ENCODE data around the gene PERM1. TPM values are rescaled to one million over a fixed set of nuclear protein-coding genes. Genes with fewer than 3 reads are reported as not detected.
A peak's percentile ranks its signal among the peaks of the same experiment; 100 is the strongest.

PERM1 gene
- polyA plus RNA-seq, 1 donor (not counting 4 experiments of a cell fraction or from before 2014, with no cell fraction given): not detected

DNA sequence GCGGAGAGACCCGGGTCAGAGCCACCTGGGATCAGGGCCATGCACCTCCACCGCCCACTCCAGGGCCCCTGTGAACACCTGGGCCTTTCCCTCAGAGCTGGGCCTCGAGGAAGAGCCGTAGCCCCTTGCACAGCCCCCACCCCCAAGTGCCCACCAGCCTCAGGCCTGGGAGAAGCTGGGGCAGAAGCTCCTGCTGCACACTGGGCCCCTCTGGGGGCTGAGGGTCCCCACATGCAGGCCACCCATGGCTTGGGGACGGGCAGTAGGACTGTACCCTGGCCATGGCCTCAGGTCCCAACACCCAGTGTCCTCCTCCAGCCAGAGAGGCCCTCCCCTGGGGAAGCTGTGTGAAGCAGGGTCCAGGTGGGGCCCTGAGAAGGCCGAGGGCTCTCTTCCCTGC, 29.3 kb downstream of the PERM1 start:
- peaks cover 3% of the 10 kb centered on the region for H3K4me1 ChIP-seq (ENCODE audit: control insufficient read depth, extremely low read depth, insufficient read depth, low read length)
- H3K27me3 ChIP-seq (ENCODE audit: control insufficient read depth, extremely low read depth, insufficient read depth, low read length): no peaks in the 10 kb centered on the region
- peaks cover 9% of the 10 kb centered on the region for H4K20me1 ChIP-seq (ENCODE audit: control insufficient read depth, extremely low read depth, insufficient read depth, low read length)
- H3K9me3 ChIP-seq (ENCODE audit: control insufficient read depth, low read depth, low read length): no peaks in the 10 kb centered on the region
- H2AFZ ChIP-seq (ENCODE audit: control insufficient read depth, low read length): no peak overlapping the region
- no peak overlapping the region for H3K4me2 ChIP-seq (ENCODE audit: control insufficient read depth, extremely low read depth, insufficient read depth, low read depth, low read length)
- TF ChIP-seq EZH2 (IDR thresholded peaks at IDR 0.05; ENCODE audit: low read length): no peak
- H3K79me2 ChIP-seq (ENCODE audit: control insufficient read depth, insufficient read depth, low read length): peaks cover 17% of the 10 kb centered on the region
- FAIRE-seq: no peak
- no peak overlapping the region for H3K9ac ChIP-seq (ENCODE audit: control insufficient read depth, extremely low read depth, insufficient read depth, low read length)
- dilution Hi-C loops (cut with MboI; ENCODE audit: extremely low pct_ligation_motif_present, low sequenced_read_pairs): no loop called here
- H3K9me1 ChIP-seq (ENCODE audit: control insufficient read depth, extremely low read depth, insufficient read depth, low read length): no peaks in the 10 kb centered on the region
- peaks cover 71 to 78% of the 10 kb centered on the region in 2 experiments for H3K36me3 ChIP-seq (ENCODE audit: control insufficient read depth in 2 of 2, extremely low read depth in 1 of 2, insufficient read depth in 2 of 2, low read length in 2 of 2)
- no peak for DNase-seq (ENCODE audit: low read depth, low spot score)
- no peak overlapping the region for H3K27ac ChIP-seq (ENCODE audit: control insufficient read depth, insufficient read depth, low read length)
- no peak overlapping the region for H3K4me3 ChIP-seq (ENCODE audit: control insufficient read depth in 2 of 3, extremely low read depth in 1 of 3, insufficient read depth in 2 of 3, low read depth in 1 of 3, low read length in 3 of 3)

DNA sequence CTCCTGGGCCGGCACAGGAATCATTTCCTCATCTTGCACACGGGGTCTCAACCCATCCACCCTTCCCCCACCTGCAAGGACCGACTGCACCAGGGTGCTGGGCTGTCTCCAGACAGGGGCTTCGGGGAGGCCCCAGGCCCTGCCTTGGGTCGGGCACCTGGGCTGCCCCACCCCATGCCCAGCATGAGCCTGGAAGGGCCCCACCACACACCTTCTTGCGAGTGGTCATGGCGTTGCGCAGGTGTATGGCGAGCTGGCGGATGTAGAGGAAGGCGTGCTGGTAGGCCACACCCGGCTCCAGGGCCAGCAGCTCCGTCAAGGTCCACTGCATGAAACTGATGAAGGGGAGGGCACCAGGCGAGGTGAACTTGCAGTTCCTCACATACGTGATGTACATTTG, 29.7 kb downstream of the PERM1 start:
- Histone ChIP-seq H3K4me1 (ENCODE audit: control insufficient read depth, extremely low read depth, insufficient read depth, low read length) (no peaks in the 10 kb centered on the region), H2AFZ (ENCODE audit: control insufficient read depth, low read length) (no peak overlapping the region), H3K79me2 (ENCODE audit: control insufficient read depth, insufficient read depth, low read length) (peaks cover 13% of the 10 kb centered on the region), H3K27me3 (ENCODE audit: control insufficient read depth, extremely low read depth, insufficient read depth, low read length) (no peaks in the 10 kb centered on the region), H4K20me1 (ENCODE audit: control insufficient read depth, extremely low read depth, insufficient read depth, low read length) (peaks cover 5% of the 10 kb centered on the region), H3K36me3 (ENCODE audit: control insufficient read depth in 2 of 2, extremely low read depth in 1 of 2, insufficient read depth in 2 of 2, low read length in 2 of 2) (peaks cover 74 to 76% of the 10 kb centered on the region in 2 experiments), H3K9ac (ENCODE audit: control insufficient read depth, extremely low read depth, insufficient read depth, low read length) (no peak overlapping the region), H3K4me2 (ENCODE audit: control insufficient read depth, extremely low read depth, insufficient read depth, low read depth, low read length) (no peak overlapping the region), H3K27ac (ENCODE audit: control insufficient read depth, insufficient read depth, low read length) (no peak overlapping the region), H3K4me3 (ENCODE audit: control insufficient read depth in 2 of 3, extremely low read depth in 1 of 3, insufficient read depth in 2 of 3, low read depth in 1 of 3, low read length in 3 of 3) (no peak overlapping the region), H3K9me3 (ENCODE audit: control insufficient read depth, low read depth, low read length) (no peaks in the 10 kb centered on the region), H3K9me1 (ENCODE audit: control insufficient read depth, extremely low read depth, insufficient read depth, low read length) (no peaks in the 10 kb centered on the region)
- FAIRE-seq (no peak), DNase-seq (ENCODE audit: low read depth, low spot score) (no peak)
- dilution Hi-C loops (cut with MboI; ENCODE audit: extremely low pct_ligation_motif_present, low sequenced_read_pairs): no loop called here
- TF ChIP-seq, protein P1, sequence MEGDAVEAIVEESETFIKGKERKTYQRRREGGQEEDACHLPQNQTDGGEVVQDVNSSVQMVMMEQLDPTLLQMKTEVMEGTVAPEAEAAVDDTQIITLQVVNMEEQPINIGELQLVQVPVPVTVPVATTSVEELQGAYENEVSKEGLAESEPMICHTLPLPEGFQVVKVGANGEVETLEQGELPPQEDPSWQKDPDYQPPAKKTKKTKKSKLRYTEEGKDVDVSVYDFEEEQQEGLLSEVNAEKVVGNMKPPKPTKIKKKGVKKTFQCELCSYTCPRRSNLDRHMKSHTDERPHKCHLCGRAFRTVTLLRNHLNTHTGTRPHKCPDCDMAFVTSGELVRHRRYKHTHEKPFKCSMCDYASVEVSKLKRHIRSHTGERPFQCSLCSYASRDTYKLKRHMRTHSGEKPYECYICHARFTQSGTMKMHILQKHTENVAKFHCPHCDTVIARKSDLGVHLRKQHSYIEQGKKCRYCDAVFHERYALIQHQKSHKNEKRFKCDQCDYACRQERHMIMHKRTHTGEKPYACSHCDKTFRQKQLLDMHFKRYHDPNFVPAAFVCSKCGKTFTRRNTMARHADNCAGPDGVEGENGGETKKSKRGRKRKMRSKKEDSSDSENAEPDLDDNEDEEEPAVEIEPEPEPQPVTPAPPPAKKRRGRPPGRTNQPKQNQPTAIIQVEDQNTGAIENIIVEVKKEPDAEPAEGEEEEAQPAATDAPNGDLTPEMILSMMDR (optimal IDR thresholded peaks at IDR 0.05 in 1 of 3, IDR thresholded peaks at IDR 0.05 in 1 of 3, conservative IDR thresholded peaks at IDR 0.05 in 1 of 3; ENCODE audit: extremely low read depth in 1 of 3, insufficient read depth in 2 of 3, low read length in 3 of 3): no peak
- no peak for TF ChIP-seq EZH2 (IDR thresholded peaks at IDR 0.05; ENCODE audit: low read length)

DNA sequence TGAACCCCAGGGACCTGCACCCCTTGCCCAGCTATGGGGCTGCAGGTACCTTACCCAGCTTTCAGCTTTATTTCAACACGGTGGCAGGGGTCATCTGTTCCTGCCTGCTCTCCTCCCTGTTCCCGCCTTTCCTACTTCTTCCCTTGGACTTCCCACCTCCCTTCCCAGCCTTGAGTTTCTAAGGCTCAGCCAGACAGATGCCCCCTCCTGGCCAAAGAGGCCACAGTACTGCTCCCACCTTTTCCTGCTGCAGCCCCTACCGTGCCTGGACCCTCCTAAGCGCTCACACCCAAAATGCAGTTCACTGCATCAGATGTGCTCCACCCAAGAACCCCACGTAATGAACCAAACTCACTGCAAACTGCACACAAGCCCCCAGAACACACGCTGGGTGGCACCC, 30.5 kb downstream of the PERM1 start:
- FAIRE-seq (no peak), DNase-seq (ENCODE audit: low read depth, low spot score) (no peak)
- H2AFZ ChIP-seq (ENCODE audit: control insufficient read depth, low read length): no peak overlapping the region
- H4K20me1 ChIP-seq (ENCODE audit: control insufficient read depth, extremely low read depth, insufficient read depth, low read length): peaks cover 5% of the 10 kb centered on the region
- H3K4me1 ChIP-seq (ENCODE audit: control insufficient read depth, extremely low read depth, insufficient read depth, low read length): no peaks in the 10 kb centered on the region
- no peaks in the 10 kb centered on the region for H3K27me3 ChIP-seq (ENCODE audit: control insufficient read depth, extremely low read depth, insufficient read depth, low read length)
- peaks cover 5% of the 10 kb centered on the region for H3K79me2 ChIP-seq (ENCODE audit: control insufficient read depth, insufficient read depth, low read length)
- no peak overlapping the region for H3K4me3 ChIP-seq (ENCODE audit: control insufficient read depth in 2 of 3, extremely low read depth in 1 of 3, insufficient read depth in 2 of 3, low read depth in 1 of 3, low read length in 3 of 3)
- no peaks in the 10 kb centered on the region for H3K9me3 ChIP-seq (ENCODE audit: control insufficient read depth, low read depth, low read length)
- TF ChIP-seq, protein P1 (optimal IDR thresholded peaks at IDR 0.05 in 1 of 3, IDR thresholded peaks at IDR 0.05 in 1 of 3, conservative IDR thresholded peaks at IDR 0.05 in 1 of 3; ENCODE audit: extremely low read depth in 1 of 3, insufficient read depth in 2 of 3, low read length in 3 of 3): peak in 2 of 3 experiments; percentile 29 to 34
- no peak for TF ChIP-seq EZH2 (IDR thresholded peaks at IDR 0.05; ENCODE audit: low read length)
- no peak overlapping the region for H3K9ac ChIP-seq (ENCODE audit: control insufficient read depth, extremely low read depth, insufficient read depth, low read length)
- H3K9me1 ChIP-seq (ENCODE audit: control insufficient read depth, extremely low read depth, insufficient read depth, low read length): no peaks in the 10 kb centered on the region
- dilution Hi-C loops (cut with MboI; ENCODE audit: extremely low pct_ligation_motif_present, low sequenced_read_pairs): no loop called here
- H3K36me3 ChIP-seq (ENCODE audit: control insufficient read depth in 2 of 2, extremely low read depth in 1 of 2, insufficient read depth in 2 of 2, low read length in 2 of 2): peaks cover 68 to 71% of the 10 kb centered on the region in 2 experiments
- no peak overlapping the region for H3K4me2 ChIP-seq (ENCODE audit: control insufficient read depth, extremely low read depth, insufficient read depth, low read depth, low read length)
- no peak overlapping the region for H3K27ac ChIP-seq (ENCODE audit: control insufficient read depth, insufficient read depth, low read length)

Measured in keratinocyte (primary cell).